Stimulated activated CD4-positive, alpha-beta T cell treated with anti-CD3 and anti-CD28 coated beads, Interleukin-12 subunit alpha, Interleukin-12 subunit beta, amount 100 ng/mL, for 48 hours (primary cell): ENCODE results near the gene TMEM54.

ENCODE experiments used
- DNase-seq, 3 donors: peaks; one replicate each; pipeline ENCODE4 v3.0.0-alpha.2; 2020; ENCODE audit warnings: low read depth in 2 of 3, low spot score in 1 of 3

TMEM54 gene

GRCh38 chr1:32895325-32896215, 5.6 kb downstream of the TMEM54 start:
- no peak for DNase-seq

- DNase-seq: no peak
These were observed 6.5 kb downstream of the TMEM54 start for GRCh38 chr1:32894681-32895080.

- no peak for DNase-seq
These were observed 7.1 kb downstream of the TMEM54 start for GRCh38 chr1:32894019-32894600.

- DNase-seq: no peak
These were observed 7.8 kb downstream of the TMEM54 start for GRCh38 chr1:32893198-32894018.

- peak in 1 of 3 donors; percentile 31 for DNase-seq
These were observed 8.6 kb downstream of the TMEM54 start for GRCh38 chr1:32892368-32893197.

GRCh38 chr1:32891630-32892029, 9.6 kb downstream of the TMEM54 start:
- DNase-seq: no peak

- DNase-seq: no peak
These were observed 10.0 kb downstream of the TMEM54 start for GRCh38 chr1:32891241-32891570.

GRCh38 chr1:32890516-32891240, 10.5 kb downstream of the TMEM54 start:
- DNase-seq: no peak

- no peak for DNase-seq
These were observed 11.4 kb downstream of the TMEM54 start for GRCh38 chr1:32889731-32890278.

- DNase-seq: no peak
These were observed 12.3 kb downstream of the TMEM54 start for GRCh38 chr1:32888677-32889420.

- no peak for DNase-seq
These were observed 13.1 kb downstream of the TMEM54 start for GRCh38 chr1:32888134-32888533.

GRCh38 chr1:32887623-32888022, 13.6 kb downstream of the TMEM54 start:
- DNase-seq: no peak

- DNase-seq: no peak
These were observed 14.3 kb downstream of the TMEM54 start for GRCh38 chr1:32886828-32887414.

GRCh38 chr1:32886004-32886827, 15.0 kb downstream of the TMEM54 start, which contains the start of gene HPCA:
Gene HPCA (plus strand): TSS chr1:32886491. CDS start chr1:32888899, 2,408 bp downstream.
- peak in 2 of 3 donors; percentile 24 to 35 for DNase-seq

- no peak for DNase-seq
These were observed 15.5 kb downstream of the TMEM54 start for GRCh38 chr1:32885676-32886003.

- DNase-seq: no peak
These were observed 16.5 kb downstream of the TMEM54 start for GRCh38 chr1:32884726-32885125.

- no peak for DNase-seq
These were observed 17.2 kb downstream of the TMEM54 start for GRCh38 chr1:32884032-32884372.

- DNase-seq: no peak
These were observed 17.7 kb downstream of the TMEM54 start for GRCh38 chr1:32883338-32884031.
